HG03342 (cell line): Measurements from ENCODE around the gene PHF24.

ENCODE experiments used
- ATAC-seq: cut with Tn5 transposase; IDR thresholded peaks from one replicate; pipeline ENCODE4 v1.9.1; 2021; ENCODE audit warnings: mild to moderate bottlenecking, moderate library complexity; ENCODE audit not compliant: unreplicated experiment

The PHF24 gene

DNA sequence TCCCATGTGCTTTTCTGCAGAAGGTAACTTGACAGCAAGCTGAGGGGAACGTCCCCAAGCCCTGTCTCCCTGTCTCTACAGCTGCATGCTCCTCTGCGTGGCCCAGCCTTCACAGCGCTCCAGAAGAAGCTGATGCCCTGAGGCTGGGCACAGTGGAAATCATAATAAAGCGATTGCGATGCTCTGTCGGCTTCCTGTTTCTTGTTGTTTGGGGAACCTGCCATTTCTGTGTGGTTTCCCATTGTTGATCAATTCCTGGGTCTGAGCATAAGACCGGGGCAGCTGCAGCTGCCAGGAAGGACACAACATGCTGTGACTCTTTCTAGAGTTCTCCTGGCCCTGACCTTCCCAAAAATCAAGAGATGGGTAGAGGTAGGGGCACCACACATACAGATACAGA lies 24.3 kb downstream of the PHF24 start:
- ATAC-seq: no peak

DNA sequence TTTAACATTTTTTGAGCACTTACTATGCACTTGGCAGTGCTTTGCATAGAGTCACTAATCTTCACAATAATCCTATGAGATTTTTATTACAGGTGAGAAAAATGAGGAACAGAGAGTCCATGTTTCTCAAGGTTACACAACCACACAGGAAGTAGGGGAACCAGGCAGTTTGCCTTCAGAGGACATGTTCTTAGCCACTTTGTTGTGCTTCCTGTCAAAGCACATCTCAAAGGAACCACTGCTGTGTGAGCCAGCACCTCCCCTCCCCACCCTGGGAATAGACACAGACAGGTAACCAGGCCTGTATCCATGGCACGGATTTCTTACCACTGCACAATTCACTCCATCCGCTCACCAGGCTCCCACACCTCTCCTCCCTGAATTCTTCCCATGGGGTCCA lies 25.1 kb downstream of the PHF24 start:
- peak; percentile 57 for ATAC-seq

DNA sequence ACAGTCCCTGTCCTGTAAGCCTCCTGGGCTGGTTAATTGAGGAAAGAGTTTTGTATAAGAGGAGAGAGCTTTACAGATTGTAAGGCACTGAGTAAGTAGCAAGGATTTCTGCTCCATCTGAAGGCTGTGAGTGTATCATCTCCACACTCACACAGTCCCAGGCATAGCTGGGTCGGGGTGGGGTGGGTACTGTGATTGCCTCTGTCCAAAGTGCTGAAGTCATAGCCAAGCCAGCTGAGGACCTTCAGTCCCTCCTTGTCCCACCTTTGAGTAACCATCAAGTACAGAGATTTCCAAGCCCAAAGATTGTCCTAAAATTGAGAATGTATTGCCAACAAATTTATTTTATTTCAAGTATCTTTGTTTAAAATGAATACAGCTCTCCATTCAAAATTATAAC lies 26.0 kb downstream of the PHF24 start:
- no peak for ATAC-seq

GRCh38 chr9:34985311-34985899 lies 27.3 kb downstream of the PHF24 start:
- ATAC-seq: no peak

GRCh38 chr9:34986540-34987047 lies 28.5 kb downstream of the PHF24 start:
- no peak for ATAC-seq

DNA sequence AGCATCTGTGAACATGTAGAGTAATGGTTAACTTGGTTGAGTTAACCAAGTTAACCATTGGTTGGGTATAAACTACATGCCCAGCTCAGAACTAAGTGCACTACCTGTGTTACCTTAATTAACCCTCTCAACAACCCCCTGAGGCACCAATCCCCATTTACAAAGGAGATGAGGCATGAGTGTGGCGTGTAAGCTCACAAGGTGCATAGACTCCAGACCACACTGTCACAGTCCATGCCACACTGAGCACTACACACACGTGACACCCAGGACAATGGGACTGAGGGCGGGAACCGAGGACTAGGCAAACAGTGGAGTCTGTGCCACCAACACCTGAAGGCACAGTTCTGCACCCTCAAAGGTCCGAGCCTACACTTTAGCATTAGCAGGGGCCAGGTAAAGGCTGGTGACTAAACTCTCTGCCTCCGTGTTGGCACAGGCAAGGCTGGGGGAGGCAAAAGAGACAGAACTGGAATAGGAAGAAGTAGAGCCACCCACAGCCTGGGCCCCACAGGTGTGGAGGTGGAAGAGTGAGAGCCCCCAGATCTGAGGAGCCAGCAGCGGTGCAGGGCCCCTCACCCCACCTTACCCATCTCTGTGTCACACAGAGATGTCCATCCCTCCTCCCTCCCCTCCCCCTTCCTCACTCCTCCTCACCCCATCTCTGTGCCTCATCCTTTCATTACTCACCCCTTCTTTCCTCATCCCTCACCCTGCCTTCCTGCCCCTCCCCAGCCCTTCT lies 29.2 kb downstream of the PHF24 start:
- no peak for ATAC-seq

- ATAC-seq: no peak
These were observed 30.3 kb downstream of the PHF24 start for GRCh38 chr9:34988218-34989002.

- ATAC-seq: peak; percentile 80
These were observed 31.2 kb downstream of the PHF24 start, which contains the start of gene DNAJB5 for GRCh38 chr9:34989003-34989945. TSS of gene DNAJB5 (plus strand) at chr9:34989745. CDS start at chr9:34990631, 886 bp downstream.

DNA sequence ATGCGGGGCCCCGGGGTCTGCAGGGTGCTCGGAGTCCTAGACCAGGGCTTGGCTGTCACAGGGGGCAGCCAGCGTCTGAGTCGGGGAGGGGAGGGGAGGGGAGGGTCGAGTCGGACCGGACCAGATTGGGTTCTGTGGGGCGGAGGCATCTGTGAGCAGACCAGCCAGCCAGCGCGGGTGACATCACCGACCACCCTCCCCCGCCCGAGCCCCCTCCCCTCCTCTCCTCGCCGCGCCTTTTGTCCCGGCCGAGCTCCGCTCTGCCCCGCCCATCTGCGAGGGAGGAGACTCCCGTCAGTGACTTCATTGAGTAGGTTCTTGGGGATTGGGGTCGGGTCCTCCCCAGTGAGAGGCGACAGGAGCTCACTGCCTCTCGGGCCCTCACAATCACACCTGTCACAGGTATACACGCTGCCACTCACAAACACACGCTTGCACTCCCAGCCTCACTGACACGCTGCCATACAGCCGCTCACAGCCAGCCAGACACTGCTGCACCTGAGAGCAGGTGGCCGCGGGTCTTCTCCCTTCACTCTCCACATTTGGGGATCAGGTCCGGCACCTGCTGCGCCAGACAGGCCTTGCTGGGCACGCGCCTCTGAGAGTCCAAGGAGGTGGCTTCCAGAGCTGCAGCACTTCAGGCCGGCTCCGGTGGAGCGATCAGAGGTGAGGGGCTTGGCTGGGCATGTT lies 32.0 kb downstream of the PHF24 start:
- no peak for ATAC-seq

GRCh38 chr9:34990908-34991606 lies 33.0 kb downstream of the PHF24 start:
- no peak for ATAC-seq

DNA sequence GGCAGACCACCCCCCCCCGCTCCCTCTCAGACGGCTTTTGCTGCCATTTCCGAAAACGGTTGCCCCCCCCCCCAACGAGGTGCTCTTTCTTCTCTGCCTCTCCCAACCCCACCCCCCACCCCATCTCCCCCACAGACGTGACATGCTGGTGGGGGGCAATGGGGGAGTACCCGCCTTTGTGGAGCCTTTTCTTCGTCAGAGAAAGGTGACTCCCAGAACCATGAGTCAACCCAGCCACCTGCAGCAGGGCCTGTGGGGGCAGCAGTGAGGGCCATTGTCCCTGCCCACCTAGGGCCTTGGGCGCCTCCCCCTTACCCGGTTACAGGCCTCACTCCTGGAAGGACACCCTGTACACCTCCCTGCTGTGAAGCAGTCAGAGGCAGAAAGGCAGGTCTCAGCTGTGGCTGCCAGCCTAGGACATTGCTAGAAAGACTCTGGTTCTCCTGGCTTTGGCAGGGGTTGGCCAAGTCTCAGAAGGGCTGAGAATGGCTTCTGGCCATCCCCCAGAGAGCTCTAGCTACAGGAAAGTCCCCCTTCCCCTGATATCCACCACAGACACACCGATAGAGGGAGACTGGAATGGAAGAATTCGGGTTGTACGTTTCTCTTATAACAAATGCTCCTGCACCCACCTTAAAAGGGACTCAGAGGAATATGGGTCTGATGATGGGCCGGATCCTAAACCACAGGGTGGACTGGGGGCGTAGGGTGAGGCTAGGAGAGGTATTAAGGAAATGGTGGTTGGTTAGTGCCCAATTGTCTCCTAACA lies 33.7 kb downstream of the PHF24 start:
- ATAC-seq: no peak

- ATAC-seq: no peak
These were observed 34.4 kb downstream of the PHF24 start for GRCh38 chr9:34992376-34992951.

GRCh38 chr9:34993502-34994259 lies 35.6 kb downstream of the PHF24 start:
- no peak for ATAC-seq

DNA sequence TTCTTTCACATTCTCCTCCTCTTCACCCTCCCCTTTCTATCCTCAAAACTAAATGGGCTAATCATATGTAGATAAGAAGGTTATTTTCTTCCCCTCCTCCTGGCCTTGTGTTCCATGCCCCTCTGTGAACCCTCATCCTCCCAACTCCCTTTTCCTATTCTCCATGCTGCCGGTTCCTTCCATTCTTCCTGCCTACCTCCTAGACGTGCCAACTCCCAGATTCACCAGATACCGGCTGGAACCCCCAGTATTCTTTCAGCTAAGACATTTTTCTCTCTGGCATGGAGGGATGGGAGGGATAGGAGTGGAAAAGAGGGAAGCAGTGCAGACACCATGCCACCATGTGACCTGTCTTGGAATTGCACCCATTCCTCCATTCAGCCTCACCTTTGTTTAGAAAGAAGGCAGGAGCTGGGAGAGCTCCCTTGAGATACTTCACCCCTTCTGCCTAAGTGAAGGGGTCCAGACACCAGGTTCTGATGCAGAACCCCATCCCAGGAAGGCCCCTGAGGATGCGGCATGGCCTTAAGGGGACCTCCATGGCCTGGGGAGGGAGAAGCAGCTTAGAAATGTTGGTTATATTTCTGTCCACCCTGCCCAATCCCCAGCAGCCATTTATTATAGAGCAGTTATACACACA lies 36.3 kb downstream of the PHF24 start:
- no peak for ATAC-seq

DNA sequence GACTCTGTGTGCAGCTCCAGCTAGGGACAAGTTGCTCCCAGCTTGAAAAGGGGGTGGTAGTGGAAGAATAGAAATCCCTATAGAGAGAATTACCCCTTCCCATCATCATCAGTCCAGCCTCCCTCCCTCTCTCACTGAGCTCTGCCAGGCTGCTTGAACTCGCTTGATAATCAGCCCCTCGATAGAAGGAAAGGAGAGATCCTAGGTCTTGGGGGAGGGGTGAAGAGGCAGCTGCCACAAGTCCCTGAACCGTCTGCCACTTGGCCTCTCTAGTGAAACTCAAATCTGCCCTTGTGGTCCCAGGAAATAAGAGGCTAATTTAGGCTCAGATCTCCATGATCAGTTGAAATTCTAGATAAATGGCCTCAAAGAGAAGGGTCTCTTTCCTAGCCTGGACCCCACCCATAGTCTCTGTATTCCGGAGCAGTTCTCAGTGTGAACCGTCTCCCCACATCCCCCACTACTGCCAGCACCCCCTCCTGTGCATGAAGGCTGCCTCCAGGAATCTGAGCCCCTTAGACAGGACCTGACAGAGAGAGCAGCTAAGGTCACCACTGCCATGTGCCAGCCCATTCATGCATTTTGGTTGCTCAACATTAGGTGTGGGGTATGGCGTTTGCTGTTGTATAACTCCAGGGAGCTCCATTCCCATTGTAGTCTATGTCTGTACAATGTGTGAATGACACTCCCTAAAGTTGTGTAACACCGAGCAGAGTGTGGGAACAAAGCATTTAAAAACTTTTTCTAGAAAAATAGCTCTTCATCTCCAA lies 37.0 kb downstream of the PHF24 start:
- no peak for ATAC-seq

- no peak for ATAC-seq
These were observed 37.6 kb downstream of the PHF24 start for GRCh38 chr9:34995670-34996060.
